HEK293 (cell line): Measurements from ENCODE around the gene MEIKIN.

Experiments used
- CTCF ChIA-PET: fragments of 350-600 bp; formaldehyde crosslinking; extraction: SDS; loops from one replicate; lab custom pipeline; 2021; ENCODE audit warnings: antibody characterized with exemption; lab: Yijun Ruan, JAX
- POLR2A ChIA-PET: fragments of 300-600 bp; formaldehyde crosslinking; extraction: SDS; loops from one replicate; lab custom pipeline; 2020; ENCODE audit warnings: antibody characterized with exemption, inconsistent platforms; lab: Yijun Ruan, JAX
- H3K27ac ChIP-seq: fragments of 200-500 bp; sonication (Bioruptor generic); 2 replicates; pipeline ENCODE4 v1.5.1; 2014; ENCODE audit warnings: low read depth, low read length, control low read depth, inconsistent platforms; ENCODE audit errors: extremely low read depth
- H3K36me3 ChIP-seq, 2 experiments: fragments of 200-500 bp in 1 of 2; sonication (Bioruptor generic) in 1 of 2; 1 replicate in 1 of 2; 2 replicates in 1 of 2; pipeline ENCODE4 v1.5.1; 2014 to 2017; ENCODE audit warnings: inconsistent platforms in 2 of 2, low read length in 2 of 2; ENCODE audit not compliant: control insufficient read depth in 2 of 2, insufficient read depth in 1 of 2
- H3K4me1 ChIP-seq: fragments of 200-500 bp; sonication (Bioruptor generic); 2 replicates; pipeline ENCODE4 v1.5.1; 2014; ENCODE audit warnings: mild to moderate bottlenecking, low read length, inconsistent platforms; ENCODE audit not compliant: control insufficient read depth, insufficient read depth
- H3K4me3 ChIP-seq: 2 replicates; pipeline ENCODE4 v1.5.1; 2011; ENCODE audit warnings: low read depth, mild to moderate bottlenecking, control low read depth, low read length, moderate library complexity
- H3K9me3 ChIP-seq: fragments of 200-500 bp; sonication (Bioruptor generic); 2 replicates; pipeline ENCODE4 v1.5.1; 2014; ENCODE audit warnings: low read depth, low read length, inconsistent platforms; ENCODE audit not compliant: control insufficient read depth, insufficient read depth
- KLF1 ChIP-seq: fragments of 450-650 bp; formaldehyde crosslinking; IDR thresholded peaks from 2 replicates; pipeline ENCODE4 v1.5.1; 2016; ENCODE audit warnings: missing biosample characterization, missing genetic modification characterization
- KLF16 ChIP-seq: fragments of 450-650 bp; formaldehyde crosslinking; IDR thresholded peaks from 2 replicates; pipeline ENCODE4 v1.5.1; 2017; ENCODE audit warnings: missing biosample characterization, missing genetic modification characterization
- KLF17 ChIP-seq: fragments of 450-650 bp; formaldehyde crosslinking; IDR thresholded peaks from 2 replicates; pipeline ENCODE4 v1.5.1; 2016; ENCODE audit warnings: missing biosample characterization, missing genetic modification characterization
- KLF8 ChIP-seq: fragments of 450-650 bp; formaldehyde crosslinking; IDR thresholded peaks from 2 replicates; pipeline ENCODE4 v1.5.1; 2016; ENCODE audit warnings: missing biosample characterization, missing genetic modification characterization
- MYNN ChIP-seq: fragments of 450-650 bp; formaldehyde crosslinking; IDR thresholded peaks from 2 replicates; pipeline ENCODE4 v1.5.1; 2016; ENCODE audit warnings: missing biosample characterization, missing genetic modification characterization, borderline replicate concordance
- OVOL3 ChIP-seq: fragments of 450-650 bp; formaldehyde crosslinking; IDR thresholded peaks from 2 replicates; pipeline ENCODE4 v1.5.1; 2016; ENCODE audit warnings: missing biosample characterization, missing genetic modification characterization
- PRDM2 ChIP-seq: fragments of 450-650 bp; formaldehyde crosslinking; IDR thresholded peaks from 2 replicates; pipeline ENCODE4 v1.5.1; 2016; ENCODE audit warnings: missing biosample characterization, missing genetic modification characterization, borderline replicate concordance
- RBAK ChIP-seq: fragments of 450-650 bp; formaldehyde crosslinking; IDR thresholded peaks from 2 replicates; pipeline ENCODE4 v1.5.1; 2016; ENCODE audit warnings: missing biosample characterization, missing genetic modification characterization
- SETDB1 ChIP-seq: IDR thresholded peaks from one replicate; pipeline ENCODE4 v1.6.1; 2017; ENCODE audit warnings: mild to moderate bottlenecking, low read length, moderate library complexity, mixed read lengths; ENCODE audit not compliant: insufficient read length
- ZBTB1 ChIP-seq: fragments of 450-650 bp; formaldehyde crosslinking; IDR thresholded peaks from 2 replicates; pipeline ENCODE4 v1.5.1; 2016; ENCODE audit warnings: missing biosample characterization, missing genetic modification characterization
- ZBTB11 ChIP-seq: fragments of 450-650 bp; formaldehyde crosslinking; conservative IDR thresholded peaks from 2 replicates; pipeline ENCODE4 v1.5.1; 2016; ENCODE audit warnings: low read depth, missing biosample characterization, missing genetic modification characterization
- ZNF112 ChIP-seq: fragments of 450-650 bp; formaldehyde crosslinking; IDR thresholded peaks from 2 replicates; pipeline ENCODE4 v1.5.0; 2017; ENCODE audit warnings: missing biosample characterization, missing genetic modification characterization
- ZNF114 ChIP-seq: fragments of 450-650 bp; formaldehyde crosslinking; IDR thresholded peaks from 2 replicates; pipeline ENCODE4 v1.5.0; 2017; ENCODE audit warnings: missing biosample characterization, missing genetic modification characterization
- ZNF175 ChIP-seq: fragments of 450-650 bp; formaldehyde crosslinking; IDR thresholded peaks from 2 replicates; pipeline ENCODE4 v1.5.1; 2016; ENCODE audit warnings: missing biosample characterization, missing genetic modification characterization
- ZNF2 ChIP-seq: fragments of 450-650 bp; formaldehyde crosslinking; IDR thresholded peaks from 2 replicates; pipeline ENCODE4 v1.5.1; 2016; ENCODE audit warnings: missing biosample characterization, missing genetic modification characterization
- ZNF362 ChIP-seq: fragments of 450-650 bp; formaldehyde crosslinking; IDR thresholded peaks from 2 replicates; pipeline ENCODE4 v1.5.1; 2016; ENCODE audit warnings: missing biosample characterization, missing genetic modification characterization
- ZNF366 ChIP-seq: fragments of 450-650 bp; formaldehyde crosslinking; conservative IDR thresholded peaks from 2 replicates; pipeline ENCODE4 v1.5.1; 2016; ENCODE audit warnings: missing biosample characterization, missing genetic modification characterization
- ZNF514 ChIP-seq: fragments of 450-650 bp; formaldehyde crosslinking; IDR thresholded peaks from 2 replicates; pipeline ENCODE4 v1.5.1; 2016; ENCODE audit warnings: missing biosample characterization, missing genetic modification characterization
- ZNF585B ChIP-seq: fragments of 450-650 bp; formaldehyde crosslinking; IDR thresholded peaks from 2 replicates; pipeline ENCODE4 v1.5.1; 2016; ENCODE audit warnings: missing biosample characterization, missing genetic modification characterization
- ZNF600 ChIP-seq: fragments of 450-650 bp; formaldehyde crosslinking; IDR thresholded peaks from 2 replicates; pipeline ENCODE4 v1.5.1; 2016; ENCODE audit warnings: missing biosample characterization, missing genetic modification characterization
- ZNF623 ChIP-seq: fragments of 450-650 bp; formaldehyde crosslinking; IDR thresholded peaks from 2 replicates; pipeline ENCODE4 v1.5.1; 2016; ENCODE audit warnings: missing biosample characterization, missing genetic modification characterization

MEIKIN gene

GRCh38 chr5:131992370-131992769 is 46.9 kb upstream of the MEIKIN start:
- H3K4me3 ChIP-seq, result no peak overlapping the region
- POLR2A ChIA-PET, result no interaction called here
- H3K27ac ChIP-seq, result no peak overlapping the region
- CTCF ChIA-PET, result interaction anchor here (1.5 kb wide), 1 partner anchor 569 kb away, joined by 3 read pairs; no protein-coding TSS in a partner anchor
- H3K36me3 ChIP-seq, result no peaks in the 10 kb centered on the region
- no peaks in the 10 kb centered on the region for H3K9me3 ChIP-seq
- TF ChIP-seq RBAK (tag by site-specific recombination), result no peak
- no peak for TF ChIP-seq ZBTB11 (tag by site-specific recombination)
- no peak for TF ChIP-seq ZNF585B (tag by site-specific recombination)
- no peak for TF ChIP-seq ZNF114 (tag by site-specific recombination)
- TF ChIP-seq ZNF623 (tag by site-specific recombination), result no peak
- no peaks in the 10 kb centered on the region for H3K4me1 ChIP-seq

- ChIA-PET CTCF (interaction anchor here (0.6 to 1.5 kb wide), 2 partner anchors 178 to 568 kb away, joined by 3 to 4 read pairs; no protein-coding TSS in a partner anchor), POLR2A (no interaction called here)
- no peak overlapping the region for H3K27ac ChIP-seq
- H3K4me3 ChIP-seq, result no peak overlapping the region
- H3K36me3 ChIP-seq, result no peaks in the 10 kb centered on the region
- no peaks in the 10 kb centered on the region for H3K4me1 ChIP-seq
- no peaks in the 10 kb centered on the region for H3K9me3 ChIP-seq
- TF ChIP-seq ZNF600 (tag by site-specific recombination) (no peak), ZNF514 (tag by site-specific recombination) (no peak), KLF1 (no peak)
- TF ChIP-seq, all 188 proteins: peak for 0
Observed at GRCh38 chr5:131991593-131992324, 46.3 kb upstream of the MEIKIN start.

- Histone ChIP-seq H3K4me1 (no peaks in the 10 kb centered on the region), H3K36me3 (no peaks in the 10 kb centered on the region), H3K9me3 (no peaks in the 10 kb centered on the region), H3K27ac (no peak overlapping the region), H3K4me3 (no peak overlapping the region)
- TF ChIP-seq MYNN (tag by site-specific recombination) (no peak), KLF8 (tag by site-specific recombination) (no peak), ZNF362 (tag by site-specific recombination) (no peak), PRDM2 (tag by site-specific recombination) (no peak), KLF16 (tag by site-specific recombination) (no peak), KLF17 (tag by site-specific recombination) (no peak), OVOL3 (no peak), ZBTB1 (tag by site-specific recombination) (no peak), ZNF175 (tag by site-specific recombination) (no peak), ZNF112 (tag by site-specific recombination) (no peak), ZNF366 (tag by site-specific recombination) (no peak), ZNF2 (tag by site-specific recombination) (no peak), SETDB1 (no peak)
- ChIA-PET CTCF (no interaction called here), POLR2A (no interaction called here)
Observed at GRCh38 chr5:131990716-131991115, 45.3 kb upstream of the MEIKIN start.
